K562 (cell line): ENCODE data around the gene ACAP3. TPM values are rescaled to one million over a fixed set of nuclear protein-coding genes. Genes with fewer than 3 reads are reported as not detected.

Experiments
- BACH1 ChIP-seq: fragments of 200-800 bp; sonication (Bioruptor generic); IDR thresholded peaks from 2 replicates; pipeline ENCODE4 v1.6.1; 2016; ENCODE audit warnings: missing genetic modification characterization, missing compliant biosample characterization
- CHD1 ChIP-seq: fragments of 200-600 bp; sonication (generic); IDR thresholded peaks from one replicate; pipeline ENCODE4 v1.6.1; 2012; ENCODE audit warnings: mild to moderate bottlenecking, moderate library complexity, low read length, inconsistent platforms
- ETV1 ChIP-seq: fragments of 450-650 bp; conservative IDR thresholded peaks from 2 replicates; pipeline ENCODE4 v1.6.1; 2016; ENCODE audit warnings: missing genetic modification characterization, control low read depth, low read depth, missing compliant biosample characterization
- MAZ ChIP-seq, 2 experiments: fragments of 450-650 bp in 1 of 2; sonication (generic) in 1 of 2; formaldehyde crosslinking; IDR thresholded peaks in 1 of 2; conservative IDR thresholded peaks in 1 of 2; 2 replicates each; pipeline versions ENCODE4 v1.4.0 to v1.5.0; 2020; ENCODE audit warnings: mild to moderate bottlenecking in 1 of 2, missing genetic modification reagents in 1 of 2
- NR2F6 ChIP-seq: fragments of 450-650 bp; formaldehyde crosslinking; IDR thresholded peaks from 2 replicates; pipeline ENCODE4 v1.4.0; 2020; ENCODE audit warnings: mild to moderate bottlenecking
- ZEB2 ChIP-seq: fragments of 450-650 bp; IDR thresholded peaks from 2 replicates; pipeline ENCODE4 v1.6.1; 2016
- ZNF263 ChIP-seq: sonication (generic); formaldehyde crosslinking; IDR thresholded peaks from 2 replicates; pipeline ENCODE4 v1.8.0; 2022; ENCODE audit warnings: mild to moderate bottlenecking, missing genetic modification reagents, borderline replicate concordance
- ZNF583 ChIP-seq: fragments of 250-450 bp; sonication (Bioruptor Pico); IDR thresholded peaks from 2 replicates; pipeline ENCODE4 v1.4.0; 2020
- ZNF695 ChIP-seq: fragments of 450-650 bp; formaldehyde crosslinking; IDR thresholded peaks from 2 replicates; pipeline ENCODE4 v1.4.0; 2020; ENCODE audit warnings: mild to moderate bottlenecking, moderate library complexity
- polyA plus RNA-seq, 8 experiments: library from polyadenylated mRNA; depleted of rRNA in 4 of 8; stranded (reverse) in 5 of 8; unstranded in 3 of 8; fragments of >200 nt; fragmentation: Nextera tagmentation in 2 of 8; fragmentation: Illumina TruSeq in 1 of 8; extraction: Ambion mirVana in 2 of 8; extraction: Trizol in 1 of 8; gene quantifications; 2 replicates each; pipeline versions ENCODE4 v1.2.1 to v1.2.3, GENCODE V29; 2011 to 2014; ENCODE audit warnings: inconsistent platforms in 1 of 8, missing spikeins in 1 of 8
- total RNA-seq, 7 experiments: library from RNA; depleted of rRNA in 6 of 7; stranded (reverse); fragments of >200 nt in 6 of 7; fragmentation: Illumina TruSeq in 2 of 7; extraction: Trizol in 2 of 7; gene quantifications; 2 replicates each; pipeline versions ENCODE4 v1.2.1 to v1.2.3, GENCODE V29; 2011 to 2021; ENCODE audit warnings: low replicate concordance in 1 of 7
- TF ChIP-seq, protein P1 (sequence below): fragments of 450-650 bp; IDR thresholded peaks from 2 replicates; pipeline ENCODE4 v1.6.1; 2016; ENCODE audit warnings: mild to moderate bottlenecking, moderate library complexity
- TF ChIP-seq, protein P2 (sequence below): fragments of 450-650 bp; IDR thresholded peaks from 2 replicates; pipeline ENCODE4 v1.6.1; 2016
- TF ChIP-seq, protein P3 (sequence below): fragments of 250-450 bp; sonication (Bioruptor Pico); IDR thresholded peaks from 2 replicates; pipeline ENCODE4 v1.8.0; 2021; ENCODE audit warnings: borderline replicate concordance, mild to moderate bottlenecking, moderate library complexity; ENCODE audit not compliant: poor library complexity, severe bottlenecking

ACAP3 gene
- total and polyA plus RNA-seq, 9 of the 15 experiments (the other 6 are each of a cell fraction or from before 2014, with no cell fraction given) = 0.01 to 49.0 (median 12.0) TPM

DNA sequence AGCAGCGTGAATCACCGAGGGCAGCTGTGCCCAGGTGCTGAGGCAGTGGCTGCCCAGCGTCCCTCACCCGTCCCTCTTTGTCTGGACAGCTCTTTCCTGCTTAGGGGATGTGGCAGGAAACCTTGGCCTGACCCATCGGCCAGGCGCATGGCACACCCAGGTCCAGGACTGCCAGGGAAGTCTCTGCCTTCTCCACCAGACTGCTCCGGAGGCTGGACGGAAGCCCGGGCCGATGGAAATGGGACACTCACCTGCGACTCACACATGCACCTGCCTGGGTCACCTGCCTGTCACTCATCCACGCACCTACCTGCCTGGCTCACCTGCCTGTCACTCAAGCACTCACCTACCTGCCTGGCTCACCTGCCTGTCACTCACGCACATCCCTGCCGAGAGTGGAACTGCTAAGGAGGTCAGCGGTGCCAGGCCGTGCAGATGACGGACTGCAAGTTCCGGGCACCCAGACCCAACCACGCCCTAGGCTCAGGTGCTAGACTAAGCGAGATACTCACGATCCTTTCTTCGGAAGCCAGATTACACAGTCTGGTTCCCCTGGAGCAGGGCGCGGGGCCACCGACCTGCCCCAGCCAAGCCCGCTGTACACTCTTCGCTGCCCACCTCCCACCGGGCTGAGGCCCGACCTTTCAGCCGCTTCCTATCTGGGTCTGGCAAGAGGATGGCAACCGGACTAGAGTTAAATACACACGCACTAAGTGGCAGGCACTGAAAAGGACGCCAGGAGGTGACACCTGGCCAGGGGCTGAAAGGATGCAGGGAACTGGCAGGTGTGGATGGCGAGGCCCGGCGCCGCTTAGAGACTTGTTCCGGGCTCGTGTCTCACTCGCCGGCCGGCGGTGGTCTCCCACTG, 35.2 kb downstream of the ACAP3 start (continued):
- TF ChIP-seq, protein P1, sequence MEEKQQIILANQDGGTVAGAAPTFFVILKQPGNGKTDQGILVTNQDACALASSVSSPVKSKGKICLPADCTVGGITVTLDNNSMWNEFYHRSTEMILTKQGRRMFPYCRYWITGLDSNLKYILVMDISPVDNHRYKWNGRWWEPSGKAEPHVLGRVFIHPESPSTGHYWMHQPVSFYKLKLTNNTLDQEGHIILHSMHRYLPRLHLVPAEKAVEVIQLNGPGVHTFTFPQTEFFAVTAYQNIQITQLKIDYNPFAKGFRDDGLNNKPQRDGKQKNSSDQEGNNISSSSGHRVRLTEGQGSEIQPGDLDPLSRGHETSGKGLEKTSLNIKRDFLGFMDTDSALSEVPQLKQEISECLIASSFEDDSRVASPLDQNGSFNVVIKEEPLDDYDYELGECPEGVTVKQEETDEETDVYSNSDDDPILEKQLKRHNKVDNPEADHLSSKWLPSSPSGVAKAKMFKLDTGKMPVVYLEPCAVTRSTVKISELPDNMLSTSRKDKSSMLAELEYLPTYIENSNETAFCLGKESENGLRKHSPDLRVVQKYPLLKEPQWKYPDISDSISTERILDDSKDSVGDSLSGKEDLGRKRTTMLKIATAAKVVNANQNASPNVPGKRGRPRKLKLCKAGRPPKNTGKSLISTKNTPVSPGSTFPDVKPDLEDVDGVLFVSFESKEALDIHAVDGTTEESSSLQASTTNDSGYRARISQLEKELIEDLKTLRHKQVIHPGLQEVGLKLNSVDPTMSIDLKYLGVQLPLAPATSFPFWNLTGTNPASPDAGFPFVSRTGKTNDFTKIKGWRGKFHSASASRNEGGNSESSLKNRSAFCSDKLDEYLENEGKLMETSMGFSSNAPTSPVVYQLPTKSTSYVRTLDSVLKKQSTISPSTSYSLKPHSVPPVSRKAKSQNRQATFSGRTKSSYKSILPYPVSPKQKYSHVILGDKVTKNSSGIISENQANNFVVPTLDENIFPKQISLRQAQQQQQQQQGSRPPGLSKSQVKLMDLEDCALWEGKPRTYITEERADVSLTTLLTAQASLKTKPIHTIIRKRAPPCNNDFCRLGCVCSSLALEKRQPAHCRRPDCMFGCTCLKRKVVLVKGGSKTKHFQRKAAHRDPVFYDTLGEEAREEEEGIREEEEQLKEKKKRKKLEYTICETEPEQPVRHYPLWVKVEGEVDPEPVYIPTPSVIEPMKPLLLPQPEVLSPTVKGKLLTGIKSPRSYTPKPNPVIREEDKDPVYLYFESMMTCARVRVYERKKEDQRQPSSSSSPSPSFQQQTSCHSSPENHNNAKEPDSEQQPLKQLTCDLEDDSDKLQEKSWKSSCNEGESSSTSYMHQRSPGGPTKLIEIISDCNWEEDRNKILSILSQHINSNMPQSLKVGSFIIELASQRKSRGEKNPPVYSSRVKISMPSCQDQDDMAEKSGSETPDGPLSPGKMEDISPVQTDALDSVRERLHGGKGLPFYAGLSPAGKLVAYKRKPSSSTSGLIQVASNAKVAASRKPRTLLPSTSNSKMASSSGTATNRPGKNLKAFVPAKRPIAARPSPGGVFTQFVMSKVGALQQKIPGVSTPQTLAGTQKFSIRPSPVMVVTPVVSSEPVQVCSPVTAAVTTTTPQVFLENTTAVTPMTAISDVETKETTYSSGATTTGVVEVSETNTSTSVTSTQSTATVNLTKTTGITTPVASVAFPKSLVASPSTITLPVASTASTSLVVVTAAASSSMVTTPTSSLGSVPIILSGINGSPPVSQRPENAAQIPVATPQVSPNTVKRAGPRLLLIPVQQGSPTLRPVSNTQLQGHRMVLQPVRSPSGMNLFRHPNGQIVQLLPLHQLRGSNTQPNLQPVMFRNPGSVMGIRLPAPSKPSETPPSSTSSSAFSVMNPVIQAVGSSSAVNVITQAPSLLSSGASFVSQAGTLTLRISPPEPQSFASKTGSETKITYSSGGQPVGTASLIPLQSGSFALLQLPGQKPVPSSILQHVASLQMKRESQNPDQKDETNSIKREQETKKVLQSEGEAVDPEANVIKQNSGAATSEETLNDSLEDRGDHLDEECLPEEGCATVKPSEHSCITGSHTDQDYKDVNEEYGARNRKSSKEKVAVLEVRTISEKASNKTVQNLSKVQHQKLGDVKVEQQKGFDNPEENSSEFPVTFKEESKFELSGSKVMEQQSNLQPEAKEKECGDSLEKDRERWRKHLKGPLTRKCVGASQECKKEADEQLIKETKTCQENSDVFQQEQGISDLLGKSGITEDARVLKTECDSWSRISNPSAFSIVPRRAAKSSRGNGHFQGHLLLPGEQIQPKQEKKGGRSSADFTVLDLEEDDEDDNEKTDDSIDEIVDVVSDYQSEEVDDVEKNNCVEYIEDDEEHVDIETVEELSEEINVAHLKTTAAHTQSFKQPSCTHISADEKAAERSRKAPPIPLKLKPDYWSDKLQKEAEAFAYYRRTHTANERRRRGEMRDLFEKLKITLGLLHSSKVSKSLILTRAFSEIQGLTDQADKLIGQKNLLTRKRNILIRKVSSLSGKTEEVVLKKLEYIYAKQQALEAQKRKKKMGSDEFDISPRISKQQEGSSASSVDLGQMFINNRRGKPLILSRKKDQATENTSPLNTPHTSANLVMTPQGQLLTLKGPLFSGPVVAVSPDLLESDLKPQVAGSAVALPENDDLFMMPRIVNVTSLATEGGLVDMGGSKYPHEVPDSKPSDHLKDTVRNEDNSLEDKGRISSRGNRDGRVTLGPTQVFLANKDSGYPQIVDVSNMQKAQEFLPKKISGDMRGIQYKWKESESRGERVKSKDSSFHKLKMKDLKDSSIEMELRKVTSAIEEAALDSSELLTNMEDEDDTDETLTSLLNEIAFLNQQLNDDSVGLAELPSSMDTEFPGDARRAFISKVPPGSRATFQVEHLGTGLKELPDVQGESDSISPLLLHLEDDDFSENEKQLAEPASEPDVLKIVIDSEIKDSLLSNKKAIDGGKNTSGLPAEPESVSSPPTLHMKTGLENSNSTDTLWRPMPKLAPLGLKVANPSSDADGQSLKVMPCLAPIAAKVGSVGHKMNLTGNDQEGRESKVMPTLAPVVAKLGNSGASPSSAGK = no peak
- TF ChIP-seq, protein P2, sequence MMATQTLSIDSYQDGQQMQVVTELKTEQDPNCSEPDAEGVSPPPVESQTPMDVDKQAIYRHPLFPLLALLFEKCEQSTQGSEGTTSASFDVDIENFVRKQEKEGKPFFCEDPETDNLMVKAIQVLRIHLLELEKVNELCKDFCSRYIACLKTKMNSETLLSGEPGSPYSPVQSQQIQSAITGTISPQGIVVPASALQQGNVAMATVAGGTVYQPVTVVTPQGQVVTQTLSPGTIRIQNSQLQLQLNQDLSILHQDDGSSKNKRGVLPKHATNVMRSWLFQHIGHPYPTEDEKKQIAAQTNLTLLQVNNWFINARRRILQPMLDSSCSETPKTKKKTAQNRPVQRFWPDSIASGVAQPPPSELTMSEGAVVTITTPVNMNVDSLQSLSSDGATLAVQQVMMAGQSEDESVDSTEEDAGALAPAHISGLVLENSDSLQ = peak; percentile 82
- TF ChIP-seq ZNF695 = 0 out of 2 replicates have a peak, but pooled peaks have one; percentile 32
- no peak for TF ChIP-seq BACH1 (tag)
- TF ChIP-seq MAZ (CRISPR knock-in tag; conservative IDR thresholded peaks at IDR 0.05 in 1 of 2, IDR thresholded peaks at IDR 0.05 in 1 of 2) = 0 out of 4 replicates have a peak, but pooled peaks of 1 of the 2 experiments have one; percentile 13
- TF ChIP-seq ETV1 (tag) = no peak
- TF ChIP-seq CHD1 = peak; percentile 26
- TF ChIP-seq NR2F6 (CRISPR knock-in tag) = 0 out of 2 replicates have a peak, but pooled peaks have one; percentile 31
- no peak for TF ChIP-seq ZNF263 (CRISPR knock-in tag)
- TF ChIP-seq ZEB2 = no peak
- TF ChIP-seq ZNF583 (CRISPR knock-in tag) = 0 out of 2 replicates have a peak, but pooled peaks have one; percentile 36
- TF ChIP-seq, protein P3, sequence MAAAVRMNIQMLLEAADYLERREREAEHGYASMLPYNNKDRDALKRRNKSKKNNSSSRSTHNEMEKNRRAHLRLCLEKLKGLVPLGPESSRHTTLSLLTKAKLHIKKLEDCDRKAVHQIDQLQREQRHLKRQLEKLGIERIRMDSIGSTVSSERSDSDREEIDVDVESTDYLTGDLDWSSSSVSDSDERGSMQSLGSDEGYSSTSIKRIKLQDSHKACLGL = no peak
